NCI-H748 (cell line): ENCODE data around the gene TNFAIP6.
A peak's percentile ranks its signal among the peaks of the same experiment; 100 is the strongest.

ENCODE experiments used
- DNase-seq: peaks from one replicate; lab custom pipeline; 2025; ENCODE audit not compliant: unreplicated experiment; lab: John Stamatoyannopoulos, UW

Gene TNFAIP6

DNA sequence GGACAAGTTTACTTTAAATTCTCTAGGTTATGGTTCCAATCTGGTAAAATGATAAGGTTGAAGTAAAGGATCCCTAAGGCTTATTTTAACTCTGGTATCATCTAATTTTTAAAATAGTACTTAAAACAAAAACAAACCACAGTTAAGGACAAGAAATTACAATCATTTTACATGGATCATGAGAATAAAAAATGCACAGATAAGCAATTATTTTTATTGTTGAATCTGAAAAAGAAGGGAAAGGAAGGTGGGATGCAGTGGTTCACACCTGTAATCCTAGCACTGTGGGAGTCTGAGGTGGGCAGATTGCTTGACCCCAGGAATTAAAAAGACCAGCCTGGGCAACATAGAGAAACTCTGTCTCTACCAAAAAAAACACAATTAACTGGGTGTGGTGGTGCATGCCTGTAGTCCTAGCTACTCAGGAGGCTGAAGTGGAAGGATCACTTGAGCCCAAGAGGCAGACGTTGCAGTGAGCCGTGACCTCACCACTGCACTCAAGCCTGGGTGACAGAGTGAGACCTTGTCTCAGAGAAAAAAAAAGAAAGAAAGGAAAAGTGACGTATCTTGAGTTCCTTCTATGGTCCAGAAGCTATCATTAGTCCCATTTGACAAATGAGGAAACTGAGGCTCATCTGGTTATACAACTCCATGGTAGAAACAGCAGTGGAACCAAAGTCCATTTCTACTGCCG lies 2.5 kb downstream of the TNFAIP6 start:
- no peak for DNase-seq

DNA sequence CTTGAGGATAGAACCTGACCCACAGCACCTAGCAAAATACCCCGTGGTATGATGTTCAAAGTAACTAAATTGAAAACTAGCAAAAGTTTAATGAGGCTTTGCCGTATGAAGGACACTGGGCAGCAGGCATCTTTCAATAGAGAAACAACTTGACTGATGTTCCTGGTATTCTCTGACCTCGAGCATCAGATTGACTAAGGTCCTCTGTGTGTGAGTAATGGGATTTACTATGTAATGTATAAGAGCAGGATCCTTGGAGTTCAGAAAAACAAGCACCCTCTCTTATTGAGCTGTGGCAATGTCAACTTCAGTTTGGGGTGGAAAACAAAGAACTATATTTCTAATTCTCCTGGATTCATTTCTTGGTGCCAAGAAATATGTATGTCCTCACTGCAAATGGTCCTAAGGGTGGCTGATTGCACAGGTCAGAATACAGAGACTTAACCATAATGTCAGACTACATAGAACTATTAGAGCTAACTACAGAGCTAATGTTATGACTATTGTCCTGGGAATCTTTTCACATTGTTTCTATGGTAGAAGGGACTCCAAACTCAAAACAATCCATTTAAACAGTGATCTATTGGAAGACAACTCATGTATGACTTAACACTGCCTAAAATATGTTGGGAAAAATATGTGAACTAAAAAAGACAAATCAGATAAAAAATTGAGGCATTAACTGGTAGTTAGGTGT lies 4.4 kb downstream of the TNFAIP6 start:
- no peak for DNase-seq

DNA sequence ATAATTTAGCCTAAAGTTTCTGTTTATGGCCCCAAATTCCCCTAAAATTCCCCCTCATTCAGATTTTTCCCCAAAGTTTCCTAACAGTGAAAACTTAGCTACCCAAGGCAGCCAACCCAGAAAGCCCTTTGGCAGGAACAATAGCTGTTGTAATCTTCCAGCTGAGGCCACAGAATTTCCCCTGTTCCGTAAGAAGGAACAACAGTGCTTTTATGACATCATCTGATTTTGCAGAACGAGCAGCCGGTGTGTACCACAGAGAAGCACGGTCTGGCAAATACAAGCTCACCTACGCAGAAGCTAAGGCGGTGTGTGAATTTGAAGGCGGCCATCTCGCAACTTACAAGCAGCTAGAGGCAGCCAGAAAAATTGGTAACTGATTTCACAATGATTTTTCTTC lies 6.3 kb downstream of the TNFAIP6 start:
- DNase-seq: no peak

DNA sequence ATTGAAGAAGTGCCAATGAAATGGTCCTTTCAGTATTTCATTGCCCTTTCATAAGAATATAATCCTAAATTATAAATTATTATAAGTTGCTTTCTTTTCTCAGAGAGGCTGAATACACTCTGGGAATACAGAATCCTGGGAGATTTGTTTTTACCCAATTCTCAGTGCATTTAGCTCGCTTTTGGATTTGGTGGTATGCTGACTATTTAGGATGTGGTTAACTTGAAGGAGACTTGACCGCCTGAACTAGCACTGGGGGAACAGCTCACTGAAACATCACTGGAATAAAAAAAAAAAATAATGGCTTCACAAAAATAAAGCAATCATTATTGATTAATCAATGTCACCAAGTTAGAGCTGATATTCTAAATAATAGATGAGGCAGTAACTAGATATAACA lies 10.2 kb downstream of the TNFAIP6 start:
- DNase-seq: no peak

DNA sequence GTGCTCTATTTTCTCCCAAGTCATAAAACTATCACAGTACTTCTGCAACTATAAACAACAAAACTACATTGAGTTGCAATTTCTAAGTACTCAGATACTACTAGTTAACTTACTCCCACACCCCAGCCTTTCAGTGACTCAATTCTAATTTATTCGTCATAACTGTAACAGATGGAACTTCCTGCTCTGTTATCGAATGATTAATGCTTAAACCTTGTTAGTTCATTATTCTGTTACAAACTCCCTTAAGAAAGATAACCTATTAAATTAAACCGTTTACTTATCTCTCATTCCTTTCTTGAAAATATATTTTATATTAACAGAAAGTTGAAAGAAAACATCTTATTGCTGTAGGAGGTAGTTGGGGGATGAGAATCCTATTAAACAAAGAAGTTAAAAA lies 17.0 kb downstream of the TNFAIP6 start:
- DNase-seq: no peak

DNA sequence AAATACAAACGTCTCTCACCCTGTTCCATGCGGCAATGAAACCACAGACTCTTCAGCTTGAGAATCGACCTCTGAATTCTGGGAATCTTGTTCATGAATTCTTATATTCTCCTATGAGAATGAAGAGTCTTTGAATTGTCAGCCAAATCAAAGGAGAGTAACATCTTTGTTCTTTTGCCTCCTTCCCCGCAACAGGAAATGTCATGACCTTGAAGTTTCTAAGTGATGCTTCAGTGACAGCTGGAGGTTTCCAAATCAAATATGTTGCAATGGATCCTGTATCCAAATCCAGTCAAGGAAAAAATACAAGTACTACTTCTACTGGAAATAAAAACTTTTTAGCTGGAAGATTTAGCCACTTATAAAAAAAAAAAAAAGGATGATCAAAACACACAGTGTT lies 21.8 kb downstream of the TNFAIP6 start:
- DNase-seq: no peak

DNA sequence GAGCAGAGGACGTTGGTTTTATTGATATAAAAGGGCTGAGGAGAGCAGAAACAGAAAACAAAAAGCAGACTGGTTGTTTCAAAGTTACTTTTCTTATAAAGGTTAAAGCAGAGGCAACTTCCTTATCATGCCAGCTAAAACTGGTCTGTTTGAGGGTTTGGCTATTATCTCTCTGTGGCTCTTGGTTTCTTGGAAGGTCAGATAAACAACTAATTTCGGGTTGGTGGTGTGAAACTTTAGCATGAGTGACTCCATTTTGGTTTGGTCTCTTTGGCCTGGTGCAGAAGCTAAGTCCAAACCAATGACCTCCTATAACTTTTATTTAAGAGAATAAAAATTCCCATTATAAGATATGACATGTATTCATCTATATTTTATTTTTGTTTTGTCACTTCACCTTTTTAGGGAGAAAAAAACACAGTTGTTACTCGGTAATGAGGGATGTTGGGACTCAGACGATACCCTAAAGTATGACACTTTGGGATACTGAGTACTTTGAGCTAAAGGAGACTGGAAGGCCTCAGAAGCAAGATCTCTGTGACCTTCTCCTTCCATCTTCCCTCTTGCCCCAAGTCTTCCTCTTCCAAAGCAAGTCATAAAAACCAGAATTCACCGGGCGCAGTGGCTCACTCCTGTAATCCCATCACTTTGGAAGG lies 23.3 kb downstream of the TNFAIP6 start:
- DNase-seq: no peak

DNA sequence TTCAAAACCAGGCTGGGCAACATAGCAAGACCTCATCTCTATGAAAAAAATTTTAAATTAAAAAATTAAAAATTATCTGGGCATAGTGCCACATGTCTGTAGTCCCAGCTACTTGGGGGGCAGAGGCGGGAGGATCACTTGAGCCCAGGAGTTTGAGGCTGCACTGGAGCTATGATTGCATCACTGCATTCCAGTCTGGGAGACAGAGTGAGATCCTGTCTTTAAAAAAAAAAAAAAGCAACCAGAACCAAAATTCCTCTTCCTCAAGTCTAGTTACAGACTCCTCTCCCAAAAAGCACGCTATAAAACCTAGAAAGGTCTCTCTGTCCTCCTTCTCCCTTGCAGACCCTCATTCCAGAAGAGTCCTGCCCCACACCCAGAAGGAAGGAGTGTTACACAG lies 23.9 kb downstream of the TNFAIP6 start:
- DNase-seq: no peak

DNA sequence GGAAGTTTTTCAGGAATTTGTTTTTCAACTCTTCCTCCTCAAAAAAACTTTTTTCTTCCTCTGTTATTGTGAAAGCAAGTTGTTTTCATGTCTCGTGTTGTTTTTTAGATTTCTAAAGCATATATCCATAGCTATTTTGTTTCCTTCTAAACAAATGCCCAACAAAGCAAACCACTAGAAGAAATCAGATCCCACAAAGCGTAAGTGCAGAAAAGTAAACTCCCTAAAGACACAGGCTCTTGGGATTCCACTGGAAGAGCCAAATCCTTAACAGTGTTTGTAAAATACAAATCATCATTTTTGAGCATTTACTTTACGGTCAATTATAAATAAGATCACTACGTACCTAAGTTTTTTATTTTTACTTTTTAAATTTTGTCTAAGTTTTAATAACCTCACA lies 30.6 kb downstream of the TNFAIP6 start:
- no peak for DNase-seq

DNA sequence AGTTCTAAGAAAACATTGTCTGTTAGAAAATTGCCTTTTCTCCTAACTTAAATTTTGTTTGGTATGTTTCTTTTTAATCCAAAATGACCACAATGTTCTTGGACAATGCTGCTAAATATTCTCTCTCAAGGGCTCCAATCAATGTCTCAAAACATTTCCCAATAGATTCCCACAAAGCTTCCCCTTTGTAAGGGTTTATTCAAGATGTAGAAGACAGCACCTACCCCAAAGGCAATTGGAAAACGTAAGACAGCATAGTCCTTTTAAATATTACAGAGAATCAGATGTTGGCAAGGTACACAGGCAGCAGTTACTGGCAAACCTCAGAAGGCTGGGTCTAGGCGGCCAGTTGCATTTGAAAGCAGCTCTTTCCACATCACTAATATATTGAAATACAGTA lies 34.0 kb downstream of the TNFAIP6 start:
- DNase-seq: no peak

DNA sequence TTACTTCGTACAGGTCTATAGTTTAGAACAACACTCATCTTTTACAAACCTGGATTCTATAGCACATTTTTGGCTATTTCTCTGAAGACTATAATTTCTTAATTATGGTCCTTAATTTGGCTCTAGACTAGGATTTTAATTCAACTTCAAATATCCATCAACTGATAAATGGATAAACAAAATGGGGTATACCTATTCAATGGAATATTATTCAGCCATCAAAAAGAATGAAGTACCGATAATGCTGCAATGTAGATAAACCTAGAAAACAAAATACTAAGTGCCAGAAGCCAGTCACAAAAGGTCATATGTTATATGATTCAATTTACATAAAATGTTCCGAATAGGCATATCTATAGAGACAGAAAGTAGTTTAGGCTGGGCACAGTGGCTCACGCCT lies 37.1 kb downstream of the TNFAIP6 start:
- no peak for DNase-seq

DNA sequence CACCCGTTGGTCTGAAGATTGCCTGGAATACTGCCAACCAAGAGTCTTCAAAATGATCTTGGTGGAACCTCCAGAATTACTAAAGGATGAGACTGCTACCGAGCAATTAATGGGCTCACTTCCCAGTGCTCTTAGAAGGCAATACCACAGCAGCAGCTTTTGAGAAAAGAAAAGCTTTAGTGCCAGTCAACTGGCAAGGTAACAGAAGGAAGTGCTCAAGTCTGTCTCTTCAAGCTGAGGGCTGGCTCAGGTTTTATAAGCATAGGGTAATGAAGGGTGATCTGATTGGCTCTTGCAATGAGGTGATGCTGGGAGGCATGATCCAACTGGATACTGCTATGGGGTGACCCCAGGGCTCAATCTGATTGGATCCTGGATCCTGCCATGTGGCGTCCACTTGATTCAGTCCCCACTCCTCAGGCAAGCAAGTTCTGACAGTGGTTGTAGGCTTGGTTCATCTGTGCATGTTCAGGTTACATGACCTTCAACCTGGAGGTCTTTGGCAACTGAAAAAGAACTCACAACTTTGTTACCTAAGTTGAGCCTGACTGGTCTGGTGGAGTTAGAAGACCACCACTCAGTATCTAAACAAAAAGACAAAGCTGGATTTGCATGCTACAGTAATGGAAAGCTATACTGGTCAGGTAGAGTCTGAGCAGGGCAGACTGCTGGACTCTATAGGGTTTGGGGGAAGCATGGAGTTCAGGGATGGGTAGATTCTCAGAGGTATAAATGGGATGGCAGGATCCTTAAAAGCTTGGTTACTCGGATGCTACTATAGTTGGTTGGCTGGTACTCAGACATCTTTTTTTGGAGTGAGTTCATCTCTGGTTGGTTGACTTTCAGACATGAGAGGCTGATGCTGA lies 38.4 kb downstream of the TNFAIP6 start:
- DNase-seq: no peak

DNA sequence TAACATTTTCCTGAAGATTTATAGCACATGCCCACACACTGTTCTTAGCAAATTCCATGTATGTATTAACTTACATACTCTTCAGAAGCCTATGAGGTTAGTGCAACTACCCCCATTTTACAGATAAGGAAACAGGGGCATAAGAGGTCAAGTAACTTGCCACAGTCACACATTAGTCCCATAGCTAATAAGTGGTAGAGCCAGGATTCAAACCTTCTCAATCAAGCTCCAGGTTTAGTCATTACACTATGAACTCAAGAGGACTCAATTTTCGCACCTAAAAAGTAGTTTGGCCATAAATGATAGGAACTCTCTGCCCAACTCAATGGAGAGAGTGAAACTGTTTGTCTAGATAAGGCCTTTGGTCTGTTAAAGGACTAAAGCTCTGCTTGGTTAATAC lies 42.6 kb downstream of the TNFAIP6 start:
- DNase-seq: no peak

DNA sequence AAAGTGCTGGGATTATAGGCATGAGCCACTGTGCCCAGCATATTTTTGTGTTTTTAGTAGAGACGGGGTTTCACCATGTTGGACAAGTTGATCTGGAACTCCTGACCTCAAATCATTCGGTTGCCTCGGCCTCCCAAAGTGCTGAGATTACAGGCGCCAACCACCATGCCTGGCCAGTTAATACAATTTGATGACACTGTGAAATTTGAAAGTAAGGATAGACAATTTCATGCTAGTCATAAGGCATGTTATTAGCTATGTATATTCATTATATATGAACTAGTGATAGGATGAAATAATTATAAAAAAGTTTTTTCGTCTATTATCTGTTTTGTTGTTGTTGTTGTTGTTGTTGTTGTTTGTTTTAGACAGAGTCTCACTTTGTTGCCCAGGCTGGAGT lies 43.8 kb downstream of the TNFAIP6 start:
- DNase-seq: no peak

DNA sequence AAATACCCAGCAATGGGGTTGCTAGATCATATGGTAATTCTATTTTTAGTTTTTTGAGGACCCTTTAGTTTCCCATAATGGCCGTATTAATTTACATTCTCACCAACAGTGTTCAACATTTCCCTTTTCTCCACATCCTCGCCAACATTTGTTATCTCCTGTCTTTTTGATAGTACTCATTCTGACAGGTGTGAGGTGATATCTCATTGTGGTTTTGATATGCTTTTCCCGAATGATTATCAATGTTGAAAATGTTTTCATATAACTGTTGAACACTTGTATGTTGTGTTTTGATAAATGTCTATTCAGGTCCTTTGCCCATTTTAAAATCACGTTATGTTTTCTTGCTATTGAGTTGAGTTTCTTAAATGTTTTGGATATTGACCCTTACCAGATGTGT lies 46.5 kb downstream of the TNFAIP6 start:
- no peak for DNase-seq

DNA sequence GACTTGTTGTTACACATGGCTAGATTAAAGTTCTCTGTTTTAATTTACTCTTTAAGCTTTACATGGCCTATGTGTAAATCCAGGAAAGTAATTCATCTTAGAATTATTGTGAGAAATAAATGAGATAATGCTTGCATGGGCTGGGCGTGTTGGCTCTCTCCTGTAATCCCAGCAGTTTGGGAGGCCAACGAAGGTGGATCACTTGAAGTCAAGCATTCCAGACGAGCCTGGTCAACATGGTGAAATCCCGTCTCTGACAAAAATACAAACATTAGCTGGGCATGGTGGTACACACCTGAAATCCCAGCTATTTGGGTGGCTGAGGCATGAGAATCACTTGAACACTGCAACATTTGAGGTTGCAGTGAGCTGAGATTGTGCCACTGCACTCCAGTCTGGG lies 48.0 kb downstream of the TNFAIP6 start:
- no peak for DNase-seq

DNA sequence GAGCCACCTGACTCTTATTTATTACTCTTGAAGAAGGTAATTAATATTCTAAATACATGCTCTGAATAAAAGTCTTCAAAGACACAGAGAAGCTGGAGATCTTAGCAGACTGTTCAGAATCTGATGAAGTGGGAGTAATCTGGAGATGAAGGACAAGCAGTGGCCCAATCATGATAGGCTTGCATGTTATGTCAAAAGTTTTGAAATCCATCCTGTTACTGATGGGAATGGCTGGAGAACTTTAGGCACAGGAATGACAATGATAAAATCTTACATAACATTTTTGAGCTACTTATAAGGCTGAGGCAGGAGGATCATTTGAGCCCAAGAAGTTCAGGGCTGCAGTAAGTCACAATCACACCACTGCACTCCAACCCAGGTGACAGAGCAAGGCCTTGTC lies 49.9 kb downstream of the TNFAIP6 start:
- DNase-seq: no peak

DNA sequence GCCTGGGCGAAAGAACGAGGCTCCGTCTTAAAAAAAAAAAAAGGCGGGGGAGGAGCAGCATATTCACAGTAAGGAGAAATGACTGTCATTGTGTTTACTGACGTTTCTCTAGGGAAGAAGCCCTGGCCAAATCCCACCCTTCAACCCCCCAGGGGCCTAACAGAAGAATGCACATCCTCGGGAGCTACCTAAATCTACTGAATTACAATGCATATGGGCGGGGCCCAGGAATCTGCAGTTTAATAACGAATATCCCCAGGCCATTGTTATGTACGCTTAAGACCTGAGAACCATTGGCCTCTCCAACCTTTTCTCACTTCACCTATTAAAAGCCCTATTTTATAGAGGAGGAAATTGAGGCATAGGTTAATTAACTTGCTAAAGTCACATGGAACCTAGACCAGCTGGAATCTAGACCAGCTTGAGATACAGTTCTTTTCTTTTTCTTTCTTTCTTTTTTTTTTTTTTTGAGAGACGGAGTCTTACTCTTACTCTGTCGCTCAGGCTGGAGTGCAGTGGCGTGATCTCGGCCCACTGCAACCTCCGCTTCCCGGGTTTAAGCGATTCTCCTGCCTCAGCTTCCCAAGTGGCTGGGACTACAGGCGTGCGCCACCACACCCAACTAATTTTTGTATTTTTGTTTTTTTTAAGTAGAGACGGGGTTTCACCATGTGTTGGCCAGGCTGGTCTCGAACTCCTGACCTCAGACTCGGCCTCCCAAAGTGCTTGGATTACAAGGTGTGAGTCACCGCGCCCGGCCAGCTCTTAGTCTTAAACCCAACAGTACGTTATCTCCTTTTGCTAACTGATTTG lies 51.6 kb downstream of the TNFAIP6 start:
- no peak for DNase-seq

DNA sequence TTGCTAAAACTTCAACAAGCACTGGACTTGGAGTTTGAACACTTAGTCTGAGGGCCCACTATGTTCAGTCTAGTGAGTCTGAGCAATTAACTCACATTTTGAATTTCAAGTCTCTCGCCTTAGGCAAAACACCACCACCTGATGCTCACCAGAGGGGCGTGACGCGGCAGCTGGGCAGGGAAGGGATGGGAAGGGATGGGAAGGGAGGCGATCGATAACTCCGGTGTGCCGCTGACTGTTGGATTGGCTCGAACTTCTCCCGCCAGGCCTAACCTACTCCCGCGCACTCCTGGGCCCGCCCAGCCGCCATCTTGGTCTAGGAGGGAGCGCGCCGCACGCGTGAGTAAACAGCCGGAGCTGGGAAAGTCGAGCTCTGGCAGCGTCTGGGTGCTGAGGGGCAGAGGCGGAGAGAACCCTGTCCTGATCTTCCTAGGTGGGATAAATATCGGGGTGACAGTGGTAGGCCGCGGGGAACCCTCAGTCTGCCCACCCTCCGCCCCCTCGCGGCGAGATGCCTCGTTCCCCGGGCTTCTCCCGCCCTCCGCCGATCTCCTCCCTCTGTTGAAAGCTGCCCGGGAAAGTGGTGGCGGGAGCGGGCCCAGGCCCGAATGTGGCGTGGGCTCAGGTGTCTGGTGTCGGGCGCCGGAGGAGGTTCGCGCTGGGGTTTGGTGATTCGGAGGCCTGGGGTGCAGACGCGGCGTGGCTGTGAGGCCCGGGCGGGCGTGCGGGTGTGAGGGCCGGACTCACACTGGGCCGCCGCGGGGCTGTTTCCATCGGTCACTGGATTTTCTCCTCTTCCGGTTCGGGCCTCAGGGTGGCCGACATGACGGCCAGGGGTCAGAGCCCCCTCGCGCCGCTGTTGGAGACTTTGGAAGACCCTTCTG lies 52.5 kb downstream of the TNFAIP6 start, which contains the start of gene RIF1:
Gene RIF1 (plus strand): TSS at position 302 of the 884 bp plus-strand sequence. CDS start 522 bp downstream, at position 824.
- peak; percentile 97 for DNase-seq

DNA sequence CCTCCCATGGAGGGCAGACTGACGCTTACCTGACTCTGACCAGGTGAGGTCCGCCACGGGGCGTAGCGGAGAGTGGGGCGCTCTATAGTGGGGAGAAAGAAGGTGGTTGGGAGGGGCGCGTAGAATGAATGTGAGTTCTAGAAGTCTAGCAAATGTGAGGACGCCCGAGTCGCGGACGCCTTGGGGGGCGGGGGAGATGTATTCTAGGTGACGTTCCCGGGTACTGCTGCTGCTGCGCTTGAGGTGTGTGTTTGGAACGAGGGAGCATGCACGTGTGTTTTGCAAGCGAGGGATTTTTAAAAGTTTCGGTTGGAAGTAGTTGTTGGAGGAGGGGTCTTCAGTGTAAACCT lies 53.1 kb downstream of the TNFAIP6 start:
- DNase-seq: peak; percentile 73
